ENCODE results near the gene GP9.
"Not testable (repeated sequence)": the region's sequence is repeated elsewhere in the genome, so short reads cannot be mapped to it uniquely, and the experiment has no call there.

Gene GP9

GRCh38 chr3:129106866-129107565 lies 46.4 kb downstream of the GP9 start:
- in situ Hi-C loops (cut with MboI; ENCODE audit: low sequenced_read_pairs): no loop called here

GRCh38 chr3:129107793-129108192 lies 47.2 kb downstream of the GP9 start:
- in situ Hi-C loops (cut with MboI; ENCODE audit: low sequenced_read_pairs): no loop called here

- in situ Hi-C loops (cut with MboI; ENCODE audit: low sequenced_read_pairs): not testable (repeated sequence)
Measured at GRCh38 chr3:129111076-129111780, 50.6 kb downstream of the GP9 start.
